GM23248 (cell line): Measurements from ENCODE around the gene FBXW4. TPM values are rescaled to one million over a fixed set of nuclear protein-coding genes. Genes with fewer than 3 reads are reported as not detected.
A peak's percentile ranks its signal among the peaks of the same experiment; 100 is the strongest.

ENCODE experiments used
- DNase-seq: peaks from one replicate; pipeline ENCODE4 v3.0.0-alpha.2; 2015
- H2AFZ ChIP-seq: fragments of 200-600 bp; sonication (generic); 2 replicates; pipeline ENCODE4 v1.6.1; 2016; ENCODE audit warnings: antibody characterized with exemption
- H3F3A ChIP-seq: fragments of 200-600 bp; sonication (generic); 2 replicates; pipeline ENCODE4 v1.6.1; 2016; ENCODE audit warnings: mild to moderate bottlenecking, antibody characterized with exemption, mixed run types; ENCODE audit not compliant: insufficient read depth
- H3K27ac ChIP-seq: fragments of 200-600 bp; sonication (generic); 2 replicates; pipeline ENCODE4 v1.5.1; 2016; ENCODE audit warnings: mild to moderate bottlenecking
- H3K27me3 ChIP-seq: fragments of 200-600 bp; sonication (generic); replicated peaks from 2 replicates; pipeline ENCODE4 v1.6.1; 2016; ENCODE audit warnings: mild to moderate bottlenecking; ENCODE audit not compliant: insufficient read depth
- H3K36me3 ChIP-seq: fragments of 200-600 bp; sonication (generic); 2 replicates; pipeline ENCODE4 v1.6.1; 2016; ENCODE audit warnings: low read depth, mild to moderate bottlenecking
- H3K4me1 ChIP-seq: fragments of 200-600 bp; sonication (generic); 2 replicates; pipeline ENCODE4 v1.6.1; 2016; ENCODE audit warnings: mild to moderate bottlenecking; ENCODE audit not compliant: insufficient read depth
- H3K4me2 ChIP-seq: fragments of 200-600 bp; sonication (generic); one replicate; pipeline ENCODE4 v1.6.1; 2016; ENCODE audit warnings: mild to moderate bottlenecking; ENCODE audit not compliant: unreplicated experiment
- H3K4me3 ChIP-seq: fragments of 200-600 bp; sonication (generic); 2 replicates; pipeline ENCODE4 v1.5.1; 2016; ENCODE audit warnings: mild to moderate bottlenecking
- H3K79me2 ChIP-seq: fragments of 200-600 bp; sonication (generic); 2 replicates; pipeline ENCODE4 v1.6.1; 2016; ENCODE audit warnings: mild to moderate bottlenecking; ENCODE audit not compliant: insufficient read depth
- H3K9ac ChIP-seq: fragments of 200-600 bp; sonication (generic); 2 replicates; pipeline ENCODE4 v1.6.1; 2016; ENCODE audit warnings: mild to moderate bottlenecking
- H3K9me2 ChIP-seq: fragments of 200-600 bp; sonication (generic); 2 replicates; pipeline ENCODE4 v1.6.1; 2016; ENCODE audit warnings: mixed run types, mild to moderate bottlenecking, moderate library complexity; ENCODE audit not compliant: insufficient read depth
- H3K9me3 ChIP-seq: fragments of 200-600 bp; sonication (generic); one replicate; pipeline ENCODE4 v1.6.1; 2017; ENCODE audit warnings: low read depth
- H4K20me1 ChIP-seq: fragments of 200-600 bp; sonication (generic); 2 replicates; pipeline ENCODE4 v1.6.0; 2016; ENCODE audit not compliant: insufficient read depth
- EZH2 ChIP-seq: fragments of 200-600 bp; sonication (generic); IDR thresholded peaks from 2 replicates; pipeline ENCODE4 v1.6.1; 2018; ENCODE audit warnings: antibody characterized with exemption, mild to moderate bottlenecking; ENCODE audit not compliant: insufficient read depth, poor library complexity, severe bottlenecking
- EZH2phosphoT487 ChIP-seq: fragments of 200-600 bp; sonication (generic); IDR thresholded peaks from 2 replicates; pipeline ENCODE4 v1.6.1; 2018; ENCODE audit warnings: antibody characterized with exemption, moderate library complexity, mild to moderate bottlenecking, low read depth; ENCODE audit not compliant: insufficient read depth
- WGBS, 2 experiments: methylation state at CpG; one replicate each; pipeline ENCODE4 v1.1.6; 2015 to 2017; ENCODE audit warnings: low lambda C conversion rate in 2 of 2, low coverage in 1 of 2; ENCODE audit errors: missing lambda C conversion rate in 2 of 2; 5-methylcytosine and 5-hydroxymethylcytosine counted together
- in situ Hi-C: fragments of 300-500 bp; cut with MboI; formaldehyde crosslinking; loops from 2 replicates; pipeline ENCODE4 v1.15.0; 2020
- polyA plus RNA-seq: library from polyadenylated mRNA; unstranded; fragments of >200 nt; fragmentation: Nextera tagmentation; extraction: Ambion mirVana; gene quantifications from 2 replicates; pipeline ENCODE4 v1.2.1, GENCODE V29; 2016
- total RNA-seq: library from RNA; depleted of rRNA; stranded (reverse); fragments of >200 nt; shearing (Covaris generic); gene quantifications from 2 replicates; pipeline ENCODE4 v1.2.3, GENCODE V29; 2014

Gene FBXW4
- total and polyA plus RNA-seq, 2 experiments from 2014 or later = 4.6 to 18.7 TPM

GRCh38 chr10:101571271-101571925 is 123.6 kb downstream of the FBXW4 start:
- Histone ChIP-seq H4K20me1 (no peaks in the 10 kb centered on the region), H3K9ac (no peak overlapping the region), H3K9me3 (no peaks in the 10 kb centered on the region), H3K79me2 (no peaks in the 10 kb centered on the region), H3K36me3 (no peaks in the 10 kb centered on the region), H3K9me2 (no peaks in the 10 kb centered on the region), H3K27me3 (peaks cover 18% of the 10 kb centered on the region), H3K27ac (no peak overlapping the region), H3K4me1 (no peaks in the 10 kb centered on the region), H3F3A (no peaks in the 10 kb centered on the region), H2AFZ (no peak overlapping the region; the same call in 1 of the 2 replicates), H3K4me2 (no peak overlapping the region), H3K4me3 (no peak overlapping the region)
- in situ Hi-C loops = no loop called here
- no peak for DNase-seq
- no peak for TF ChIP-seq EZH2
- TF ChIP-seq EZH2phosphoT487 = no peak
- WGBS, 2 experiments = 68 to 69% methylated on average over 8 of the region's 8 CpGs

- no peaks in the 10 kb centered on the region for H3K4me1 ChIP-seq
- TF ChIP-seq EZH2phosphoT487 (no peak), EZH2 (no peak)
- H3K36me3 ChIP-seq = no peaks in the 10 kb centered on the region
- no peaks in the 10 kb centered on the region for H4K20me1 ChIP-seq
- H3K9me3 ChIP-seq = no peaks in the 10 kb centered on the region
- in situ Hi-C loops = no loop called here
- no peaks in the 10 kb centered on the region for H3F3A ChIP-seq
- H3K27me3 ChIP-seq = peaks cover 25% of the 10 kb centered on the region
- H3K9me2 ChIP-seq = no peaks in the 10 kb centered on the region
- peak overlapping the region; percentile 84 for H2AFZ ChIP-seq
- H3K4me3 ChIP-seq = peak overlapping the region; percentile 70
- no peak overlapping the region for H3K27ac ChIP-seq
- WGBS, 2 experiments = 9 to 24% methylated on average over 22 to 37 of the region's 37 CpGs
- H3K4me2 ChIP-seq = peak overlapping the region; percentile 83
- no peaks in the 10 kb centered on the region for H3K79me2 ChIP-seq
- no peak for DNase-seq
- peak overlapping the region; percentile 65 for H3K9ac ChIP-seq
Measured at GRCh38 chr10:101570428-101571270, 124.3 kb downstream of the FBXW4 start.

GRCh38 chr10:101569622-101570427 is 125.1 kb downstream of the FBXW4 start:
- H2AFZ ChIP-seq = peak overlapping the region; percentile 84
- H3K9ac ChIP-seq = peak overlapping the region; percentile 65
- no peaks in the 10 kb centered on the region for H3K36me3 ChIP-seq
- H3K79me2 ChIP-seq = no peaks in the 10 kb centered on the region
- H3K27me3 ChIP-seq = peaks cover 30% of the 10 kb centered on the region
- in situ Hi-C loops = loop anchor here (10.0 kb wide), 1 partner anchor 355 kb away; no protein-coding TSS in a partner anchor
- 1 to 2% methylated on average over 26 to 55 of the region's 56 CpGs for WGBS, 2 experiments
- TF ChIP-seq EZH2phosphoT487 (no peak), EZH2 (no peak)
- H3K4me3 ChIP-seq = peak overlapping the region; percentile 70
- H3K27ac ChIP-seq = no peak overlapping the region
- no peaks in the 10 kb centered on the region for H3K9me2 ChIP-seq
- H3F3A ChIP-seq = no peaks in the 10 kb centered on the region
- H4K20me1 ChIP-seq = no peaks in the 10 kb centered on the region
- no peaks in the 10 kb centered on the region for H3K4me1 ChIP-seq
- H3K4me2 ChIP-seq = peak overlapping the region; percentile 83
- DNase-seq = peak; percentile 85
- H3K9me3 ChIP-seq = no peaks in the 10 kb centered on the region

- WGBS, 2 experiments = 3 to 9% methylated on average over 11 of the region's 11 CpGs
Measured at GRCh38 chr10:101569323-101569621, 125.7 kb downstream of the FBXW4 start.

More at GRCh38 chr10:101569323-101569621, 125.7 kb downstream of the FBXW4 start:
- no peak overlapping the region for H3K27ac ChIP-seq
- no peaks in the 10 kb centered on the region for H3K4me1 ChIP-seq
- TF ChIP-seq EZH2phosphoT487 = no peak
- TF ChIP-seq EZH2 = no peak
- H3K9ac ChIP-seq = no peak overlapping the region
- DNase-seq = no peak
- no peaks in the 10 kb centered on the region for H3K9me2 ChIP-seq
- no peaks in the 10 kb centered on the region for H4K20me1 ChIP-seq
- no peak overlapping the region for H3K4me2 ChIP-seq
- no peak overlapping the region for H3K4me3 ChIP-seq
- peak overlapping the region; percentile 84 for H2AFZ ChIP-seq
- no peaks in the 10 kb centered on the region for H3K9me3 ChIP-seq
- no peaks in the 10 kb centered on the region for H3K36me3 ChIP-seq
- H3K27me3 ChIP-seq = peaks cover 30% of the 10 kb centered on the region
- no peaks in the 10 kb centered on the region for H3F3A ChIP-seq
- in situ Hi-C loops = loop anchor here (10.0 kb wide), 1 partner anchor 354 kb away; no protein-coding TSS in a partner anchor
- no peaks in the 10 kb centered on the region for H3K79me2 ChIP-seq
